NCI-H2196 treated with DMSO at 0.1 percent for 48 hours (cell line): ENCODE measurements around the gene CHDH.

Source experiments
- DNase-seq: peaks from one replicate; lab custom pipeline; 2025; ENCODE audit not compliant: unreplicated experiment; lab: John Stamatoyannopoulos, UW

CHDH gene

GRCh38 chr3:53792866-53793265 is 53.4 kb downstream of the CHDH start:
- DNase-seq = no peak

GRCh38 chr3:53791317-53791716 is 54.9 kb downstream of the CHDH start:
- no peak for DNase-seq

- DNase-seq = no peak
These were observed 55.7 kb downstream of the CHDH start for GRCh38 chr3:53790470-53790869.

- no peak for DNase-seq
These were observed 56.8 kb downstream of the CHDH start for GRCh38 chr3:53789459-53789858.

GRCh38 chr3:53788038-53788437 is 58.2 kb downstream of the CHDH start:
- DNase-seq = no peak

GRCh38 chr3:53787016-53787415 is 59.2 kb downstream of the CHDH start:
- DNase-seq = no peak

GRCh38 chr3:53780806-53781205 is 65.4 kb downstream of the CHDH start:
- DNase-seq = no peak

- DNase-seq = no peak
These were observed 66.0 kb downstream of the CHDH start for GRCh38 chr3:53780171-53780570.

GRCh38 chr3:53778153-53778552 is 68.1 kb downstream of the CHDH start:
- DNase-seq = no peak

- DNase-seq = no peak
These were observed 68.8 kb downstream of the CHDH start for GRCh38 chr3:53777468-53777867.

- no peak for DNase-seq
These were observed 69.6 kb downstream of the CHDH start for GRCh38 chr3:53776494-53777101.

- no peak for DNase-seq
These were observed 70.4 kb downstream of the CHDH start for GRCh38 chr3:53775834-53776251.

GRCh38 chr3:53775018-53775417 is 71.2 kb downstream of the CHDH start:
- DNase-seq = no peak

- DNase-seq = no peak
These were observed 71.8 kb downstream of the CHDH start for GRCh38 chr3:53774414-53774813.

- no peak for DNase-seq
These were observed 72.4 kb downstream of the CHDH start for GRCh38 chr3:53773611-53774368.

GRCh38 chr3:53773021-53773436 is 73.2 kb downstream of the CHDH start:
- DNase-seq = no peak

GRCh38 chr3:53772562-53772961 is 73.7 kb downstream of the CHDH start:
- no peak for DNase-seq

GRCh38 chr3:53768478-53769459 is 77.5 kb downstream of the CHDH start:
- no peak for DNase-seq

- no peak for DNase-seq
These were observed 79.5 kb downstream of the CHDH start for GRCh38 chr3:53766706-53767105.

GRCh38 chr3:53765753-53766152 is 80.5 kb downstream of the CHDH start:
- no peak for DNase-seq

GRCh38 chr3:53764026-53764775 is 82.0 kb downstream of the CHDH start:
- DNase-seq = peak; percentile 29
